Measurements from ENCODE around the gene MFAP3L.
"Not testable (repeated sequence)": the region's sequence is repeated elsewhere in the genome, so short reads cannot be mapped to it uniquely, and the experiment has no call there.

Gene MFAP3L

DNA sequence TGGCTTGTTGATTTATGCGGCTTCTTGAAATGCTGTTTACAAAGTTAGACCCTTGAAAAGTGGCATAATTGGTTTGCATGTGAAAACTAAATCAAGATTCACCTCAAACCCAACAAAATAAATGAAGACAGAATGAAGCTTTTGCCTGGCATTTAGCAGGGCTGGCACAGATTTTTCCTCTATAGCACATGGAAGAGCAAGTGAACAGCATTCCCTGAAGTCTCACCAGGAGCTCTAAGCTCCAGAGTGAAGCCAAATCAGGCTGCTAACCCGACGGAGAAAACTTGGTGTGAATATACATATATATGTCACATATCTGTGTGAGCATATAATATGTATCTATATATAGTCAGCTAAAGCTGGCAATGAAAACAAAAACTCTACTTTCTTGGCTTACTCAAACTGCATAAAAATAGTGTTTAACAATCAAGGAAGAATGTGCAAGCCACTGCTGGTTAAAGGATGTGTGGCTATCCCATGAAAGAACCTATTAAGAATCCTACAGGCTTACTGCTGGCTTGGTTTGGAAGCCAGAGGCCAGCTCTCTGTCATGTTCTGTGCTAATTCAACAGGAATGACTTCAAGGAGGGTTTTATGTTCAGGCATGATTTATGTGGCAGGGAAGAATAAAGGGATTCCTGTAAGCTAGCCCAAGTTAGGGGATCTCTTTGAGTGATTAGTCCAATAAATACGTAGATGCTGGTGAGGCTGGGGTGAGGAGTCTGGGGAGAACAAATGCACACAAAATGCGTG, 69.9 kb downstream of the MFAP3L start:
- DNase-seq (ENCODE audit: low read depth), result no peak
- TF ChIP-seq, protein P1, sequence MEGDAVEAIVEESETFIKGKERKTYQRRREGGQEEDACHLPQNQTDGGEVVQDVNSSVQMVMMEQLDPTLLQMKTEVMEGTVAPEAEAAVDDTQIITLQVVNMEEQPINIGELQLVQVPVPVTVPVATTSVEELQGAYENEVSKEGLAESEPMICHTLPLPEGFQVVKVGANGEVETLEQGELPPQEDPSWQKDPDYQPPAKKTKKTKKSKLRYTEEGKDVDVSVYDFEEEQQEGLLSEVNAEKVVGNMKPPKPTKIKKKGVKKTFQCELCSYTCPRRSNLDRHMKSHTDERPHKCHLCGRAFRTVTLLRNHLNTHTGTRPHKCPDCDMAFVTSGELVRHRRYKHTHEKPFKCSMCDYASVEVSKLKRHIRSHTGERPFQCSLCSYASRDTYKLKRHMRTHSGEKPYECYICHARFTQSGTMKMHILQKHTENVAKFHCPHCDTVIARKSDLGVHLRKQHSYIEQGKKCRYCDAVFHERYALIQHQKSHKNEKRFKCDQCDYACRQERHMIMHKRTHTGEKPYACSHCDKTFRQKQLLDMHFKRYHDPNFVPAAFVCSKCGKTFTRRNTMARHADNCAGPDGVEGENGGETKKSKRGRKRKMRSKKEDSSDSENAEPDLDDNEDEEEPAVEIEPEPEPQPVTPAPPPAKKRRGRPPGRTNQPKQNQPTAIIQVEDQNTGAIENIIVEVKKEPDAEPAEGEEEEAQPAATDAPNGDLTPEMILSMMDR (IDR thresholded peaks at IDR 0.05; ENCODE audit: low read depth, low read length, missing control alignments), result no peak
- H3K4me3 ChIP-seq (ENCODE audit: low read depth, low read length), result no peak overlapping the region
- in situ Hi-C loops (cut with HindIII; ENCODE audit: low sequenced_read_pairs), result no loop called here

DNA sequence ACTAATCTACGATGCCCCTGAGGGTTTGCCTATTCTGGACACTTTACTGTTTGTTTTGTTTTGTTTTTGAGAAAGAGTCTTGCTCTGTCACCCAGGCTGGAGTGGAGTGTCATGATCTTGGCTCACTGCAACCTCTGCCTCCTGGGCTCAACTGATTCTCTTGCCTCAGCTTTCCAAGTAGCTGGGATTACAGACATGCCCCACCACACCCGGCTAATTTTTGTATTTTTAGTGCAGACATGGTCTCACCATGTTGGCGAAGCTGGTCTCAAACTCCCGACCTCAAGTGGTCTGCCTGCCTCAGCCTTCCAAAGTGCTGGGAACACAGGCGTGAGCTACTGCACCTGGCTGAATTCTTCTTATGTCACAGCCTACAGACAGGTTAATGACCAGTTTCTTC, 70.7 kb downstream of the MFAP3L start:
- TF ChIP-seq, protein P1 (IDR thresholded peaks at IDR 0.05; ENCODE audit: low read depth, low read length, missing control alignments), result no peak
- no peak overlapping the region for H3K4me3 ChIP-seq (ENCODE audit: low read depth, low read length)
- DNase-seq (ENCODE audit: low read depth), result no peak
- in situ Hi-C loops (cut with HindIII; ENCODE audit: low sequenced_read_pairs), result no loop called here

DNA sequence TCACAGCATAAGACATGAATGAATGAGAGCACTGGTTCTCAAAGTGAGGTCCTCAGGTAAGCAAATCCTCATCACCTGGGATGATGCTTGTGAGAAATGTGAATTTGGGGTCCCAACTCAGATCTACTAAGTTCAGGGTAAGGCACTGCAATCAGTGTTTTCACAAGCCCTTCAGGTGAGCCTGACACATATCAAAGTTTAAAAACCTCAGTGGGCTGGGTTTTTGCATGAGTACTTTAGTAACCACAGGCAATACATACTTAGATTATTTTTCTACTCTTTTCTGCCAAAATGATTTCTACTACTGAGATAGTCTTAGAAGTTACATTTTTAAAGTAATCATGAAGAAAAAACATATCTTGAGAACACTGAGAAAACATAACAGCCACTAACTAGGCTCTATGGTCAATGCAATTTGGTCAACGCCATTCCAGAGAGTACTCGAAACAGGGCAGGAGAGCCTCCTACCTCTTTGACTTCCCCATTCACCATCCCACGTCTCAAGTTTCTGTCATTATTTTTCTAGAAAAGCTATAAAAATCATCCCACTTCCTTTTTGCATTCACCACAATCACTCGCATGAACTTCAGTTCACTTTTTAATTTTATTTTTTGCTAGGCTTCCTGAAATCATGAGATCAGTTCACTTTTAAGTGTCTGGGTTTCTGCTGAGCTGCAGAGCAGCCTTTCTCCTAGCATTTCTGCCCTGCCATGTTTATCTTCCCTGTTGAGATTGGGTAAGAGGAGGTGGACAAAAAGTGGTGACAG, 73.8 kb downstream of the MFAP3L start:
- H3K4me3 ChIP-seq (ENCODE audit: low read depth, low read length), result no peak overlapping the region
- DNase-seq (ENCODE audit: low read depth), result no peak
- in situ Hi-C loops (cut with HindIII; ENCODE audit: low sequenced_read_pairs), result no loop called here
- TF ChIP-seq, protein P1 (IDR thresholded peaks at IDR 0.05; ENCODE audit: low read depth, low read length, missing control alignments), result no peak

DNA sequence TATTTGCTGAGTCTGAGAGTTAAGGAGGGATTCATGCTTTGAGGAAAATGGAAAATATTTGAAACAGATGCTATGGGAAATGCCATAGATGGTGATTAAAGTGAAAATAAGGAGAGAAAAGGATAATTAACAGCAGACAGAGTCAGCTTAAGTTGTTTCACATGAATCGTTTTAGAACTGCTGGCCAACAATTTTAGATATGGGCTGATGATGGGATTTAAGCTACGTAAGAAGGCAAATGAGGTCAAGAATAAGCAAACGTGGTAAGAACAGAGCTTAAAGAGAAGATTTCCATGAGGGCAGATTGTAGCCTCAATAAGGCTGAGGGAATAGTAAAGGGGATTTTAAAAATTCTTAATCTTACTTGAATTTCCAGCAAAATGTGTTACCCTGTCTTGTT, 77.9 kb downstream of the MFAP3L start:
- H3K4me3 ChIP-seq (ENCODE audit: low read depth, low read length), result no peak overlapping the region
- TF ChIP-seq, protein P1 (IDR thresholded peaks at IDR 0.05; ENCODE audit: low read depth, low read length, missing control alignments), result no peak
- no peak for DNase-seq (ENCODE audit: low read depth)
- in situ Hi-C loops (cut with HindIII; ENCODE audit: low sequenced_read_pairs), result no loop called here

DNA sequence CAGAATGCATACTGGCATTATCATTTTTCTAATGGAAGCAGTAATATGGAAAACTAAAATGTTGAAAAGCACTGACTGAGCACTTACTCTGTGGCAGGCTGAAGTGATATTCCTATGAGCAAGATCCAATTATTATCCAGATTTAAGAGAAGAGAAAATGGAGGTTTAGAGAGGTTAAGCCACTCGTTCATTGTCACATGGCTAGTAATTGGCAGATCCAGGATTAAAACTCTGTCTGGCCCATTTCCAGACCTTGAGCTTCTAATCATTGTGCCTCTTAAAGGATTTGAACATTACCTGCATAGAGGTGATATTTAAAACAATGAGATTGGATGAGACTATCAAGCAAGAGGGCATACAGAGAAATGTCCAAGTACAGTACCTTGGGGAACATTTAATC, 80.6 kb downstream of the MFAP3L start:
- TF ChIP-seq, protein P1 (IDR thresholded peaks at IDR 0.05; ENCODE audit: low read depth, low read length, missing control alignments), result no peak

DNA sequence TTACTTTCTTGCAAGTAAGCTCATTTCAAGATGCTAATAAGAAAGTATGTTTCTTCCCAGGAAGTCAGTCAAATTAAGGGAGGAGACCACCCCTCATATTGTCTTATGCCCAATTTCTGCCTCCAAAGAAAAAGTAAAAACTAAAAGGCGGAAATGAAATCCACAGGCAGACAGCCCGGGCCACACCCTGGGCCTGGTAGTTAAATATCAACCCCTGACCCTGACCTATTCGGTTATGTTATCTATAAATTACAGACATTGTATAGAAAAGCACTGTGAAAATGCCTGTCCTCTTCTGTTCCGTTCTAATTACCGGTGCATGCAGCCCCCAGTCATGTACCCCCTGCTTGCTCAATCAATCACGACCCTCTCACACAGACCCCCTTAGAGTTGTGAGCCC, 82.6 kb downstream of the MFAP3L start:
- in situ Hi-C loops (cut with HindIII; ENCODE audit: low sequenced_read_pairs); DNase-seq (ENCODE audit: low read depth); H3K4me3 ChIP-seq (ENCODE audit: low read depth, low read length): not testable (repeated sequence)

More for the DNA sequence above, 80.6 kb downstream of the MFAP3L start:
- H3K4me3 ChIP-seq (ENCODE audit: low read depth, low read length), result no peak overlapping the region
- no peak for DNase-seq (ENCODE audit: low read depth)
- in situ Hi-C loops (cut with HindIII; ENCODE audit: low sequenced_read_pairs), result no loop called here

DNA sequence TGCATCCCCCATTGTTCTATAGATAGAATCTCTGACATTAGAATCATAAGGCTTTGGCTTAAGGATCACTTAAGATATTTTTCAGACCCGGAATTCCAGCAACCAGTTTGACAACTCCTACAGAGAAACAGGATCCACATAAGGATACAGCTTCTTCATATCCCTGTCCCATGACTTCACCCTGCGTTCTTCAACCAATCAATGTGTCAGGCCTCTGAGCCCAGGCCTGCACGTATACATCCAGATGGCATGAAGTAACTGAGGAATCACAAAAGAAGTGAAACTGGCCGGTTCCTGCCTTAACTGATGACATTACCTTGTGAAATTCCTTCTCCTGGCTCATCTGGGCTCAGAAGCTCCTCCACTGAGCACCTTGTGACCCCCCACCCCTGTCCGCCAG, 85.1 kb downstream of the MFAP3L start:
- TF ChIP-seq, protein P1 (IDR thresholded peaks at IDR 0.05; ENCODE audit: low read depth, low read length, missing control alignments), result no peak
- DNase-seq (ENCODE audit: low read depth), result no peak
- H3K4me3 ChIP-seq (ENCODE audit: low read depth, low read length), result no peak overlapping the region
- in situ Hi-C loops (cut with HindIII; ENCODE audit: low sequenced_read_pairs), result no loop called here
